A549 (cell line): ENCODE measurements around the gene SKI. TPM values are rescaled to one million over a fixed set of nuclear protein-coding genes. Genes with fewer than 3 reads are reported as not detected.

Experiments used
- ATAC-seq, 2 experiments: fragments of 200-7000 bp in 1 of 2; fragments of >200 bp in 1 of 2; cut with Nextera tagmentation in 1 of 2; cut with Tn5 transposase in 1 of 2; 3 replicates each; pipeline versions ENCODE4 v1.8.0 to v1.9.1; 2018 to 2020; ENCODE audit warnings: mild to moderate bottlenecking in 1 of 2, moderate library complexity in 1 of 2
- CTCF ChIA-PET: fragments of 300-600 bp; sonication (Branson Sonifier 250); formaldehyde crosslinking; extraction: SDS; loops from one replicate; lab custom pipeline; 2021; ENCODE audit warnings: antibody characterized with exemption, inconsistent platforms; lab: Yijun Ruan, JAX
- POLR2A ChIA-PET: fragments of 350-600 bp; formaldehyde crosslinking; extraction: SDS; loops from one replicate; lab custom pipeline; 2021; ENCODE audit warnings: antibody characterized with exemption, inconsistent platforms; lab: Yijun Ruan, JAX
- DNase-seq, 2 experiments: peaks; one replicate each; pipeline versions ENCODE4 v3.0.0 to v3.0.0-alpha.2; 2011 to 2016; ENCODE audit warnings: low read depth in 1 of 2, low spot score in 1 of 2
- FAIRE-seq: peaks from 2 replicates; lab custom pipeline; 2011; peaks lifted over from hg19 to GRCh38; lab: Jason Lieb, UNC
- H3K27ac ChIP-seq, 2 experiments: fragments of >200 bp; sonication (Bioruptor Twin); formaldehyde crosslinking; 3 replicates each; pipeline ENCODE4 v1.5.1; 2016 to 2017
- H3K4me1 ChIP-seq: fragments of >200 bp; sonication (Bioruptor Twin); formaldehyde crosslinking; 3 replicates; pipeline ENCODE4 v1.6.1; 2016
- H3K4me2 ChIP-seq: fragments of >200 bp; sonication (Bioruptor Twin); formaldehyde crosslinking; 3 replicates; pipeline ENCODE4 v1.6.1; 2016
- H3K4me3 ChIP-seq: fragments of >200 bp; sonication (Bioruptor Twin); formaldehyde crosslinking; 3 replicates; pipeline ENCODE4 v1.5.1; 2016
- H3K9me3 ChIP-seq: fragments of >200 bp; sonication (Bioruptor Twin); formaldehyde crosslinking; 3 replicates; pipeline ENCODE4 v1.6.1; 2016
- ATOH8 ChIP-seq: fragments of 250-450 bp; sonication (Bioruptor Pico); IDR thresholded peaks from 2 replicates; pipeline ENCODE4 v1.5.0; 2020; ENCODE audit warnings: low read depth, mild to moderate bottlenecking, moderate library complexity
- CBX8 ChIP-seq: fragments of 200-600 bp; sonication (generic); IDR thresholded peaks from 2 replicates; pipeline ENCODE4 v1.6.1; 2016
- CEBPB ChIP-seq, 2 experiments: fragments of >200 bp in 1 of 2; sonication (Bioruptor Twin) in 1 of 2; formaldehyde crosslinking in 1 of 2; IDR thresholded peaks; 2 replicates each; pipeline ENCODE4 v1.6.1; 2012 to 2016
- CHD2 ChIP-seq: fragments of 150-350 bp; IDR thresholded peaks from 2 replicates; pipeline ENCODE4 v1.6.1; 2014; ENCODE audit warnings: low read length; ENCODE audit not compliant: partially characterized antibody
- HEYL ChIP-seq: fragments of 250-450 bp; sonication (Bioruptor Pico); IDR thresholded peaks from 2 replicates; pipeline ENCODE4 v1.8.0; 2021; ENCODE audit warnings: mild to moderate bottlenecking, moderate library complexity
- HOXB5 ChIP-seq: fragments of 250-450 bp; sonication (Bioruptor Pico); IDR thresholded peaks from 2 replicates; pipeline ENCODE4 v1.5.0; 2020; ENCODE audit warnings: mild to moderate bottlenecking, moderate library complexity
- KDM5A ChIP-seq: fragments of 200-600 bp; sonication (generic); IDR thresholded peaks from 2 replicates; pipeline ENCODE4 v1.6.1; 2016; ENCODE audit warnings: antibody characterized with exemption, mild to moderate bottlenecking
- MAZ ChIP-seq: fragments of 150-350 bp; IDR thresholded peaks from 2 replicates; pipeline ENCODE4 v1.6.1; 2014; ENCODE audit warnings: antibody characterized with exemption, low read depth, low read length, borderline replicate concordance
- RNF2 ChIP-seq: fragments of 200-600 bp; sonication (generic); IDR thresholded peaks from 2 replicates; pipeline ENCODE4 v1.6.1; 2016; ENCODE audit warnings: low read depth, mild to moderate bottlenecking, antibody characterized with exemption, moderate library complexity, borderline replicate concordance
- ZSCAN20 ChIP-seq: fragments of 250-450 bp; sonication (Bioruptor Pico); IDR thresholded peaks from 2 replicates; pipeline ENCODE4 v1.8.0; 2022; ENCODE audit warnings: mild to moderate bottlenecking, moderate library complexity
- WGBS: methylation state at CpG from one replicate; pipeline ENCODE4 v1.1.6; 2017; ENCODE audit errors: missing lambda C conversion rate; 5-methylcytosine and 5-hydroxymethylcytosine counted together
- polyA plus RNA-seq, 4 experiments: library from polyadenylated mRNA; depleted of rRNA in 3 of 4; stranded (reverse); fragments of >200 nt; fragmentation: RNase III in 1 of 4; extraction: RNeasy Plus Mini Kit Qiagen cat#74134 plus additional on column Dnase treatment in 1 of 4; gene quantifications; 2 replicates in 3 of 4; 3 replicates in 1 of 4; pipeline ENCODE4 v1.2.3, GENCODE V29; 2011 to 2017
- TF ChIP-seq, protein P1 (sequence below): fragments of >200 bp; sonication (Bioruptor Twin); formaldehyde crosslinking; IDR thresholded peaks from 3 replicates; pipeline ENCODE4 v1.5.1; 2016
- TF ChIP-seq, protein P2 (sequence below): IDR thresholded peaks from 2 replicates; pipeline ENCODE4 v1.6.1; 2012; ENCODE audit warnings: low read depth, borderline replicate concordance
- TF ChIP-seq, protein P3 (sequence below): fragments of 450-650 bp; IDR thresholded peaks from 2 replicates; pipeline ENCODE4 v1.6.1; 2014; ENCODE audit warnings: antibody characterized with exemption
- TF ChIP-seq, protein P4 (sequence below): fragments of 250-450 bp; sonication (Bioruptor Pico); IDR thresholded peaks from 2 replicates; pipeline ENCODE4 v1.5.0; 2021; ENCODE audit warnings: mild to moderate bottlenecking, moderate library complexity, borderline replicate concordance
- TF ChIP-seq, protein P5 (sequence below): fragments of >200 bp; sonication (Bioruptor Twin); formaldehyde crosslinking; IDR thresholded peaks from 3 replicates; pipeline ENCODE4 v1.6.1; 2016

Gene SKI
- polyA plus RNA-seq, 2 of the 4 experiments (the other 2 are of a cell fraction): 2.8 to 12.0 TPM

- TF ChIP-seq, protein P1, sequence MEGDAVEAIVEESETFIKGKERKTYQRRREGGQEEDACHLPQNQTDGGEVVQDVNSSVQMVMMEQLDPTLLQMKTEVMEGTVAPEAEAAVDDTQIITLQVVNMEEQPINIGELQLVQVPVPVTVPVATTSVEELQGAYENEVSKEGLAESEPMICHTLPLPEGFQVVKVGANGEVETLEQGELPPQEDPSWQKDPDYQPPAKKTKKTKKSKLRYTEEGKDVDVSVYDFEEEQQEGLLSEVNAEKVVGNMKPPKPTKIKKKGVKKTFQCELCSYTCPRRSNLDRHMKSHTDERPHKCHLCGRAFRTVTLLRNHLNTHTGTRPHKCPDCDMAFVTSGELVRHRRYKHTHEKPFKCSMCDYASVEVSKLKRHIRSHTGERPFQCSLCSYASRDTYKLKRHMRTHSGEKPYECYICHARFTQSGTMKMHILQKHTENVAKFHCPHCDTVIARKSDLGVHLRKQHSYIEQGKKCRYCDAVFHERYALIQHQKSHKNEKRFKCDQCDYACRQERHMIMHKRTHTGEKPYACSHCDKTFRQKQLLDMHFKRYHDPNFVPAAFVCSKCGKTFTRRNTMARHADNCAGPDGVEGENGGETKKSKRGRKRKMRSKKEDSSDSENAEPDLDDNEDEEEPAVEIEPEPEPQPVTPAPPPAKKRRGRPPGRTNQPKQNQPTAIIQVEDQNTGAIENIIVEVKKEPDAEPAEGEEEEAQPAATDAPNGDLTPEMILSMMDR: no peak
- TF ChIP-seq CHD2 (no peak), CBX8 (no peak), MAZ (no peak), RNF2 (no peak), KDM5A (no peak)
- TF ChIP-seq, protein P2, sequence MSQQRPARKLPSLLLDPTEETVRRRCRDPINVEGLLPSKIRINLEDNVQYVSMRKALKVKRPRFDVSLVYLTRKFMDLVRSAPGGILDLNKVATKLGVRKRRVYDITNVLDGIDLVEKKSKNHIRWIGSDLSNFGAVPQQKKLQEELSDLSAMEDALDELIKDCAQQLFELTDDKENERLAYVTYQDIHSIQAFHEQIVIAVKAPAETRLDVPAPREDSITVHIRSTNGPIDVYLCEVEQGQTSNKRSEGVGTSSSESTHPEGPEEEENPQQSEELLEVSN: no peak
- TF ChIP-seq, protein P3, sequence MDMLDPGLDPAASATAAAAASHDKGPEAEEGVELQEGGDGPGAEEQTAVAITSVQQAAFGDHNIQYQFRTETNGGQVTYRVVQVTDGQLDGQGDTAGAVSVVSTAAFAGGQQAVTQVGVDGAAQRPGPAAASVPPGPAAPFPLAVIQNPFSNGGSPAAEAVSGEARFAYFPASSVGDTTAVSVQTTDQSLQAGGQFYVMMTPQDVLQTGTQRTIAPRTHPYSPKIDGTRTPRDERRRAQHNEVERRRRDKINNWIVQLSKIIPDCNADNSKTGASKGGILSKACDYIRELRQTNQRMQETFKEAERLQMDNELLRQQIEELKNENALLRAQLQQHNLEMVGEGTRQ: no peak
Measured at GRCh38 chr1:2315674-2316450, 87.7 kb downstream of the SKI start (continued).

- H3K4me1 ChIP-seq: peaks cover 27% of the 10 kb centered on the region
- no peak for DNase-seq
- WGBS: 52% methylated on average over 5 of the region's 16 CpGs
- no peak overlapping the region for H3K4me3 ChIP-seq
- H3K4me2 ChIP-seq: no peak overlapping the region
- H3K27ac ChIP-seq: peak overlapping the region in 1 of 2 experiments; percentile 100; a peak in 2 of 6 replicates
- no peak for ATAC-seq
- no peak for FAIRE-seq
- H3K9me3 ChIP-seq: no peaks in the 10 kb centered on the region
- POLR2A ChIA-PET: no interaction called here
- TF ChIP-seq, protein P2: no peak
- TF ChIP-seq ZSCAN20 (no peak), KDM5A (no peak), CHD2 (no peak), CEBPB (IDR thresholded peaks at IDR 0.05) (no peak), HOXB5 (no peak), HEYL (CRISPR knock-in tag) (no peak), ATOH8 (CRISPR knock-in tag) (no peak)
- TF ChIP-seq, protein P4, sequence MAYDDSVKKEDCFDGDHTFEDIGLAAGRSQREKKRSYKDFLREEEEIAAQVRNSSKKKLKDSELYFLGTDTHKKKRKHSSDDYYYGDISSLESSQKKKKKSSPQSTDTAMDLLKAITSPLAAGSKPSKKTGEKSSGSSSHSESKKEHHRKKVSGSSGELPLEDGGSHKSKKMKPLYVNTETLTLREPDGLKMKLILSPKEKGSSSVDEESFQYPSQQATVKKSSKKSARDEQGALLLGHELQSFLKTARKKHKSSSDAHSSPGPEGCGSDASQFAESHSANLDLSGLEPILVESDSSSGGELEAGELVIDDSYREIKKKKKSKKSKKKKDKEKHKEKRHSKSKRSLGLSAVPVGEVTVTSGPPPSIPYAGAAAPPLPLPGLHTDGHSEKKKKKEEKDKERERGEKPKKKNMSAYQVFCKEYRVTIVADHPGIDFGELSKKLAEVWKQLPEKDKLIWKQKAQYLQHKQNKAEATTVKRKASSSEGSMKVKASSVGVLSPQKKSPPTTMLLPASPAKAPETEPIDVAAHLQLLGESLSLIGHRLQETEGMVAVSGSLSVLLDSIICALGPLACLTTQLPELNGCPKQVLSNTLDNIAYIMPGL (CRISPR knock-in tag): no peak
- TF ChIP-seq, protein P5, sequence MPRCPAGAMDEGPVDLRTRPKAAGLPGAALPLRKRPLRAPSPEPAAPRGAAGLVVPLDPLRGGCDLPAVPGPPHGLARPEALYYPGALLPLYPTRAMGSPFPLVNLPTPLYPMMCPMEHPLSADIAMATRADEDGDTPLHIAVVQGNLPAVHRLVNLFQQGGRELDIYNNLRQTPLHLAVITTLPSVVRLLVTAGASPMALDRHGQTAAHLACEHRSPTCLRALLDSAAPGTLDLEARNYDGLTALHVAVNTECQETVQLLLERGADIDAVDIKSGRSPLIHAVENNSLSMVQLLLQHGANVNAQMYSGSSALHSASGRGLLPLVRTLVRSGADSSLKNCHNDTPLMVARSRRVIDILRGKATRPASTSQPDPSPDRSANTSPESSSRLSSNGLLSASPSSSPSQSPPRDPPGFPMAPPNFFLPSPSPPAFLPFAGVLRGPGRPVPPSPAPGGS: no peak
- TF ChIP-seq, all 56 proteins: peak for 0
- CTCF ChIA-PET: interaction anchor here (1.1 to 2.0 kb wide), 7 partner anchors 8 to 177 kb away, joined by 3 to 15 read pairs (median 5); partner anchors contain the start of gene FAAP20
Measured at GRCh38 chr1:2316451-2316961, 88.4 kb downstream of the SKI start.
